ENCODE measurements around the gene TSBP1.
"Not testable (repeated sequence)": the region's sequence is repeated elsewhere in the genome, so short reads cannot be mapped to it uniquely, and the experiment has no call there.

TSBP1 gene

GRCh38 chr6:32288426-32288825 lies 83.3 kb downstream of the TSBP1 start:
- no peak for DNase-seq (ENCODE audit: low spot score)

- not testable (repeated sequence) for DNase-seq (ENCODE audit: low spot score)
Measured at GRCh38 chr6:32273801-32274577, 97.7 kb downstream of the TSBP1 start.

DNA sequence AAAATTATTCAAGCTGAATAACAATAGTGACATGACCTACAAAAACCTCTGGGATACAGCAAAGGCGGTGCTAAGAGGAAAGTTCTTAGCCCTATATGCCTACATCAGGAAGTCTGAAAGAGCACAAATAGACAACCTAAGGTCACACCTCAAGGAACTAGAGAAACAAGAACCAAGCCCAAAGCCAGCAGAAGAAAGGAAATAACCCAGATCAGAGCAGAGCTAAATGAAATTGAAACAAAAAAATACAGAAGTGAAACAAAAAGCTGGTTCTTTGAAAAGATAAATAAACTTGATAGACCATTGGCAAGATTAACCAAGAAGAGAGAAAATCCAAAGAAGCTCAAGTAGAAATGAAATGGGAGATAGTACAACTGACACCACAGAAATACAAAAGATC lies 100.3 kb downstream of the TSBP1 start:
- no peak for DNase-seq (ENCODE audit: low spot score)

DNA sequence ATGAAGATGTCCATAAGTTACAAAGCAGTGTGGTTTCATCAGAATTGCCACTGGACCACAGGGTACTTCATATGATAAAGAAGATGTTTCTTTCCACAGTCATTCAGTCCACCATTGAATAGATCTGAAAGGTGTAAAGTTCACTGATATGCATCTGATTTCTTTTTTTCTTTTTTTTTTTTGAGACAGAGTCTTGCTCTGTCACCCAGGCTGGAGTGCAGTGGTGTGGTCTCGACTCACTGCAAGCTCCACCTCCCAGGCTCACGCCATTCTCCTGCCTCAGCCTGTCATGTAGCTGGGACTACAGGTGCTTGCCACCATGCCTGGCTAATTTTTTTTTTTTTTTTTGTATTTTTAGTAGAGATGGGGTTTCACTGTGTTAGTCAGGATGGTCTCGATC lies 103.2 kb downstream of the TSBP1 start:
- DNase-seq (ENCODE audit: low spot score): not testable (repeated sequence)

DNA sequence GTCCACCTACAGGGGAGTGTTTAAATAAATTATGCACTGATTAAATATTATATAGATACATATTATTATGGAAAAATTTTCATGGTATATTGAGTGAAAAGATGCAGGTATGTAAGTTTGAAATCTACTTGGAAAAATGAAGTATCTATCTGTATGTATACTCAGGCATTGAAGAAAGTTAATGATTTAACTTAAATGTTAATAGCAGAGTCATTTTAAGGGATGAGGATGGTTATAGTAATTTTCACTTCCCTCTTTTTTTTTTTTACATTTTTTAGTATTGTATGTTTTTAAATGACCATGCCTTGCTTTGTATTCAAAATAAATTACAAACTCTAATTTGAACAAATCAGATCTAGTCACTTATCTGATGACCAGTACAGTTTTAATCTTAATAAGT lies 104.7 kb downstream of the TSBP1 start:
- no peak for DNase-seq (ENCODE audit: low spot score)

DNA sequence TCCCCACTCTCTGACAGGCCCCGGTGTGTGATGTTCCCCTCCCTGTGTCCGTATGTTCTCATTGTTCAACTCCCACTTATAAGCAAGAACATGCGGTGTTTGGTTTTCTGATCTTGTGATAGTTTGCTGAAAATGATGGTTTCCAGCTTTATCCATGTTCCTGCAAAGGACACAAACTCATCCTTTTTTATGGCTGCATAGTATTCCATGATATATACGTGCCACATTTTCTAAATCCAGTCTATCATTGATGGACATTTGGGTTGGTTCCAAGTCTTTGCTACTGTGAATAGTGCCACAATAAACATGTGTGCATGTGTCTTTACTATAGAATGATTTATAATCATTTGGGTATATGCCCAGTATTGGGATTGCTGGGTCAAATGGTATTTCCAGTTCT lies 114.4 kb downstream of the TSBP1 start:
- not testable (repeated sequence) for DNase-seq (ENCODE audit: low spot score)

DNA sequence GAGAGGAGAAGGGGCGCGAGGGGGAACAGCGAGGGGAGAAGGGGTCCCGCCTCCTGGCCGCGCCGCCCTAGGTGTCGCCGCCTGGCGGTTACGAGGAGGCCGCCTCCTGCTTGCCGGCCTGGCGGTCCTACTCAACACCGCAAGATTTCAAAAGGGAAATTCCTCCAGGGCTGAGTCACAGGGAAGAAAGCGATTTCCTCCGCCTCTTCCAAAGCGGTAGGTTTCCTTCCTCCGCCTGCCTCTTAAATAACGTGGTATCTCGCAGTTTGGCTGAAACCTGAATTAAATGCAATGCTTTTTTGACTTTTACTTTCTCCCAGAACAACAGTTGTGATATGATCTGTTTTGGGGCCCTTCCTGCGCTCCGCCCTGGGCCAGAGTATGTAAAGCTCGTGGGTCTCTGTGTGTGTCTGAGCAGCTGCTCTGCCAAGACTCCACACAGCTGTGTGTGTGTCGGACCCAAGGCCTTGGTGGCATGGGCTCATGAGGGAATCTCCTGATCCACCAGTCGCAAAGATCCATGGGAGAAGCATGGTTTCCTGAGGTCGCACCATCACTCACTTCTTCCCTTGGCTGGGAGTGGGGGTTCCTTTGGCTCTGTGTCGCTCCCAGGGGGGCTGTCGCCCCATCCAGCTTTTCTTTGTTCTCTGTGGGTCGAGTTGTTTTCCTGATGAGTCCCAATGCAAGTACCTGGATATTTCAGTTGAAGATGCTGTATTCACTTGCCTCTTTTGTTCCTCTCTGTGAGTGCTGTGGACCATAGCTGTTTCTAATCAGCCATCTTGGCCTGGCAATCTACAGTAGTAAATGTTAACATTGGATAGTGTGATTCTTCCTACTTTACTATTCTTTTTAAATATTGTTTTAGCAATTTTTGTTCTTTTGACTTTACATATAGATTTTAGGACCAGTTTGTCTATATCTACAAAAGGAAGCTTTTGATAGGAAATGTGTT lies 116.2 kb downstream of the TSBP1 start:
- peak; percentile 87 for DNase-seq (ENCODE audit: low spot score)

DNA sequence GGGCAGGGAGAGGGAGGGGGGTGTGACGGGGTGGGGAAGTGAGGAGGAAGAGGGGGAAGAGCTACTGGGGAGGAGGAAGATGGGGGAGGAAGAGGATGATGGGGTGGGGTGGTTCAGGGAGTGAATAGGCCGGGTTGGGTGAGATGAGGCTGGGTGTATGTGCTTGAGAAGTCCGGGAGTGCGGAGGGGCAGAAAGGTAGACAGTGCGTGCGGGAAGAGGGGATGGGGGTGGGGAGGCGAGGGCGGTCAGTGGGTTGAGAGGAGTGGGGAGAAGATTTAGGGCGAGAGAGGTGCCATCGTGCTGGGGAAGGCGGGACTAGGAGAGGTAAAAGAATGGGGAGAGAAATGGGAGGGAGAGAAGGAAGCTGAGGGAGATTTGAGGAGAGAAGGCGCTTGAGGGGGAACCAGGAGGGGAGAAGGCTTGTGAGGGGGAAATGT lies 116.9 kb downstream of the TSBP1 start:
- no peak for DNase-seq (ENCODE audit: low spot score)

GRCh38 chr6:32252331-32253009 lies 119.2 kb downstream of the TSBP1 start:
- no peak for DNase-seq (ENCODE audit: low spot score)

DNA sequence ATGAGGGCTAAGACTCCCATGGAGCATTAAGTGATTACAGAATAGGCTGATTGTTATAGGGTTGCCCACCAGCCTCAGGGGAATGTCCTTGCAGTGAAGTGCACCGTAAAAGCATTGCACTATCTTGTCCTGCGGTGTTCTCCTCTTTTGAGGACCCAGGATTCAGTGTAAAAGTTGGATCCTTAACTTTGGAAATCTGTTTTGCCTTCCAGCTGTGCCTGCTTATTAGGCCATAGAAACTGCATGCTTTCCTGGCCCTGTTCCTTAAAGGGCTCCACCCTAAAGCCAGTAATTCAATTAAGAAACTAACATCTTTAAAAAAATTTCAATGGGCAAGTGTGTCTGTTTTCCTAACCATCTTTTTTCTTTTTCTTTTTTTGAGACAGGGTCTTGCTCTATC lies 122.4 kb downstream of the TSBP1 start:
- no peak for DNase-seq (ENCODE audit: low spot score)

DNA sequence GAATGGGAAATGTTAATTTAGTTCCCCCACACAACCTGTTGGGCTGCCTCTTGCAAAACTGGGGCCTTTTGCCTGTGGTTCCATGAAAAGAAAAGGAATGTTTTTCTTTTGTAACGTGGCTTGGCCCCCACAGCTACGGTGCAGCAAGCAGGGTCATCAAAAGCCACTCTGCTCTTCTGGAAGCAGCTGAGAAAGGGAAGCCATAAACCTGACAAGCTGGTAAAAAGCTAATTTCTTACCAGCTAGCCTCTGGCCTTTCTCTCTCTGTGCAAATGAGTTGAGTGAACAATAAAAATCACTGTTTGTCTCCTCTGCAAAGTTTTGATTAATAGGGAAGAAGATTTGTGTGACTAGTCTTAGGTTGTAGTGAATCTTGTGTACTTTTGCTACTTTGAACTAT lies 124.3 kb downstream of the TSBP1 start:
- DNase-seq (ENCODE audit: low spot score): no peak

GRCh38 chr6:32244946-32245398 lies 126.7 kb downstream of the TSBP1 start:
- peak; percentile 90 for DNase-seq (ENCODE audit: low spot score)

- DNase-seq (ENCODE audit: low spot score): no peak
Measured at GRCh38 chr6:32244270-32244669, 127.4 kb downstream of the TSBP1 start.
